Effector memory CD4-positive, alpha-beta T cell (primary cell): Measurements from ENCODE around the gene TBKBP1.

Experiments used
- DNase-seq, 3 donors: peaks; one replicate each; pipeline ENCODE4 v3.0.0-alpha.2; 2020
- H3K27ac ChIP-seq: 2 replicates; pipeline ENCODE4 v1.7.0; 2013; ENCODE audit warnings: mild to moderate bottlenecking, low read length, moderate library complexity; ENCODE audit not compliant: insufficient read depth, poor library complexity, severe bottlenecking
- H3K27me3 ChIP-seq: replicated peaks from 2 replicates; pipeline ENCODE4 v1.7.0; 2013; ENCODE audit warnings: mild to moderate bottlenecking, low read length; ENCODE audit not compliant: insufficient read depth, control insufficient read depth, poor library complexity, severe bottlenecking
- H3K36me3 ChIP-seq: 2 replicates; pipeline ENCODE4 v1.7.0; 2013; ENCODE audit warnings: mild to moderate bottlenecking, low read length, moderate library complexity; ENCODE audit not compliant: control insufficient read depth, insufficient read depth
- H3K4me1 ChIP-seq: 2 replicates; pipeline ENCODE4 v1.7.0; 2013; ENCODE audit warnings: low read length, mild to moderate bottlenecking; ENCODE audit not compliant: control insufficient read depth, insufficient read depth, poor library complexity, severe bottlenecking
- H3K4me3 ChIP-seq: 2 replicates; pipeline ENCODE4 v1.7.0; 2013; ENCODE audit warnings: low read length, low read depth, mild to moderate bottlenecking; ENCODE audit not compliant: insufficient read depth, poor library complexity, severe bottlenecking
- H3K9me3 ChIP-seq: 2 replicates; pipeline ENCODE4 v1.7.0; 2013; ENCODE audit warnings: mild to moderate bottlenecking, low read length, moderate library complexity; ENCODE audit not compliant: control insufficient read depth

Gene TBKBP1

GRCh38 chr17:47654991-47655390 is 39.0 kb upstream of the TBKBP1 start:
- Histone ChIP-seq H3K4me1 (peaks cover 17% of the 10 kb centered on the region), H3K27ac (no peak overlapping the region), H3K4me3 (no peak overlapping the region)

GRCh38 chr17:47660064-47660492 is 33.9 kb upstream of the TBKBP1 start:
- Histone ChIP-seq H3K4me3 (peak overlapping the region; percentile 59), H3K36me3 (peaks cover 89% of the 10 kb centered on the region), H3K27me3 (no peaks in the 10 kb centered on the region), H3K9me3 (no peaks in the 10 kb centered on the region), H3K27ac (peak overlapping the region; percentile 69), H3K4me1 (peaks cover 10% of the 10 kb centered on the region)
- DNase-seq, result no peak

More at GRCh38 chr17:47654991-47655390, 39.0 kb upstream of the TBKBP1 start:
- no peaks in the 10 kb centered on the region for H3K27me3 ChIP-seq
- no peaks in the 10 kb centered on the region for H3K9me3 ChIP-seq
- peaks cover 67% of the 10 kb centered on the region for H3K36me3 ChIP-seq
- no peak for DNase-seq

GRCh38 chr17:47663912-47664623 is 29.9 kb upstream of the TBKBP1 start:
- peaks cover 83% of the 10 kb centered on the region for H3K36me3 ChIP-seq

GRCh38 chr17:47664624-47664941 is 29.4 kb upstream of the TBKBP1 start:
- peaks cover 12% of the 10 kb centered on the region for H3K4me1 ChIP-seq
- no peaks in the 10 kb centered on the region for H3K27me3 ChIP-seq
- H3K9me3 ChIP-seq, result no peaks in the 10 kb centered on the region
- no peak overlapping the region for H3K4me3 ChIP-seq
- H3K36me3 ChIP-seq, result peaks cover 84% of the 10 kb centered on the region
- DNase-seq, result no peak
- H3K27ac ChIP-seq, result no peak overlapping the region

More at GRCh38 chr17:47663912-47664623, 29.9 kb upstream of the TBKBP1 start:
- H3K4me3 ChIP-seq, result no peak overlapping the region
- H3K27ac ChIP-seq, result peak overlapping the region; percentile 14
- peaks cover 10% of the 10 kb centered on the region for H3K4me1 ChIP-seq
- H3K9me3 ChIP-seq, result no peaks in the 10 kb centered on the region
- peak; percentile 12 to 45 (median 34) for DNase-seq
- no peaks in the 10 kb centered on the region for H3K27me3 ChIP-seq

GRCh38 chr17:47665655-47666054 is 28.3 kb upstream of the TBKBP1 start:
- no peaks in the 10 kb centered on the region for H3K27me3 ChIP-seq
- peaks cover 6% of the 10 kb centered on the region for H3K4me1 ChIP-seq
- H3K4me3 ChIP-seq, result no peak overlapping the region
- no peak for DNase-seq
- peaks cover 92% of the 10 kb centered on the region for H3K36me3 ChIP-seq
- no peak overlapping the region for H3K27ac ChIP-seq
- H3K9me3 ChIP-seq, result no peaks in the 10 kb centered on the region

GRCh38 chr17:47669081-47669480 is 24.9 kb upstream of the TBKBP1 start:
- H3K4me1 ChIP-seq, result peaks cover 3% of the 10 kb centered on the region
- no peaks in the 10 kb centered on the region for H3K27me3 ChIP-seq
- no peak for DNase-seq
- H3K9me3 ChIP-seq, result no peaks in the 10 kb centered on the region
- peaks cover 91% of the 10 kb centered on the region for H3K36me3 ChIP-seq
- H3K27ac ChIP-seq, result no peak overlapping the region
- no peak overlapping the region for H3K4me3 ChIP-seq

- H3K4me1 ChIP-seq, result peaks cover 3% of the 10 kb centered on the region
- peaks cover 91% of the 10 kb centered on the region for H3K36me3 ChIP-seq
- no peak overlapping the region for H3K27ac ChIP-seq
- no peak for DNase-seq
- no peaks in the 10 kb centered on the region for H3K27me3 ChIP-seq
- H3K4me3 ChIP-seq, result no peak overlapping the region
- no peaks in the 10 kb centered on the region for H3K9me3 ChIP-seq
These were observed 23.9 kb upstream of the TBKBP1 start for GRCh38 chr17:47670064-47670463.

- no peak for DNase-seq
- Histone ChIP-seq H3K9me3 (no peaks in the 10 kb centered on the region), H3K4me3 (no peak overlapping the region), H3K27ac (no peak overlapping the region), H3K27me3 (no peaks in the 10 kb centered on the region), H3K36me3 (peaks cover 97% of the 10 kb centered on the region), H3K4me1 (peaks cover 2% of the 10 kb centered on the region)
These were observed 19.5 kb upstream of the TBKBP1 start for GRCh38 chr17:47674499-47674898.

GRCh38 chr17:47675380-47676198 is 18.4 kb upstream of the TBKBP1 start:
- Histone ChIP-seq H3K27ac (no peak overlapping the region), H3K36me3 (peaks cover 98% of the 10 kb centered on the region)
- DNase-seq, result no peak

GRCh38 chr17:47676199-47676472 is 17.8 kb upstream of the TBKBP1 start:
- H3K4me1 ChIP-seq, result no peaks in the 10 kb centered on the region
- no peaks in the 10 kb centered on the region for H3K9me3 ChIP-seq
- H3K4me3 ChIP-seq, result no peak overlapping the region
- peaks cover 96% of the 10 kb centered on the region for H3K36me3 ChIP-seq
- H3K27ac ChIP-seq, result no peak overlapping the region
- no peak for DNase-seq
- no peaks in the 10 kb centered on the region for H3K27me3 ChIP-seq

More at GRCh38 chr17:47675380-47676198, 18.4 kb upstream of the TBKBP1 start:
- H3K9me3 ChIP-seq, result no peaks in the 10 kb centered on the region
- no peaks in the 10 kb centered on the region for H3K27me3 ChIP-seq
- H3K4me3 ChIP-seq, result no peak overlapping the region
- no peaks in the 10 kb centered on the region for H3K4me1 ChIP-seq
